SK-N-SH treated with all-trans-retinoic acid at 6 μM for 48 hours (cell line): ENCODE data around the gene TRPV4.

Source experiments
- ATAC-seq: fragments of 200-7000 bp; cut with Tn5 transposase; 3 replicates; pipeline ENCODE4 v1.9.1; 2020; ENCODE audit warnings: mild to moderate bottlenecking, moderate library complexity
- BACH2 ChIP-seq: fragments of 250-450 bp; sonication (Bioruptor Pico); IDR thresholded peaks from 2 replicates; pipeline ENCODE4 v1.9.0; 2021; ENCODE audit warnings: mild to moderate bottlenecking, borderline replicate concordance
- CREB5 ChIP-seq: fragments of 250-450 bp; sonication (Bioruptor Pico); IDR thresholded peaks from 2 replicates; pipeline ENCODE4 v1.5.1; 2020; ENCODE audit warnings: low read depth, mild to moderate bottlenecking, moderate library complexity
- CSDC2 ChIP-seq: fragments of 250-450 bp; sonication (Bioruptor Pico); IDR thresholded peaks from 2 replicates; pipeline ENCODE4 v1.5.0; 2020; ENCODE audit warnings: mild to moderate bottlenecking, moderate library complexity
- CSRNP3 ChIP-seq: fragments of 250-450 bp; sonication (Bioruptor Pico); IDR thresholded peaks from 2 replicates; pipeline ENCODE4 v1.5.1; 2021; ENCODE audit warnings: mild to moderate bottlenecking, moderate library complexity
- ESRRG ChIP-seq: fragments of 250-450 bp; sonication (Bioruptor Pico); IDR thresholded peaks from 2 replicates; pipeline ENCODE4 v1.6.1; 2021; ENCODE audit warnings: mild to moderate bottlenecking
- GLIS3 ChIP-seq: fragments of 250-450 bp; sonication (Bioruptor Pico); IDR thresholded peaks from 2 replicates; pipeline ENCODE4 v1.5.0; 2020; ENCODE audit warnings: mild to moderate bottlenecking, moderate library complexity
- ISL1 ChIP-seq: fragments of 250-450 bp; sonication (Bioruptor Pico); IDR thresholded peaks from 2 replicates; pipeline ENCODE4 v2.1.2; 2022; ENCODE audit warnings: mild to moderate bottlenecking, moderate library complexity
- OSR1 ChIP-seq: fragments of 250-450 bp; sonication (Bioruptor Pico); IDR thresholded peaks from 2 replicates; pipeline ENCODE4 v1.8.0; 2022; ENCODE audit warnings: moderate library complexity, mild to moderate bottlenecking, inconsistent platforms
- PATZ1 ChIP-seq: fragments of 250-450 bp; sonication (Bioruptor Pico); IDR thresholded peaks from 2 replicates; pipeline ENCODE4 v1.8.0; 2020; ENCODE audit warnings: mild to moderate bottlenecking, moderate library complexity, borderline replicate concordance
- POU6F1 ChIP-seq: fragments of 250-450 bp; sonication (Bioruptor Pico); IDR thresholded peaks from 2 replicates; pipeline ENCODE4 v1.8.0; 2021; ENCODE audit warnings: low read depth, mild to moderate bottlenecking, moderate library complexity, borderline replicate concordance
- SNAI2 ChIP-seq: fragments of 250-450 bp; sonication (Bioruptor Pico); IDR thresholded peaks from 2 replicates; pipeline ENCODE4 v1.5.0; 2020; ENCODE audit warnings: mild to moderate bottlenecking, moderate library complexity
- TOX ChIP-seq: fragments of 250-450 bp; sonication (Bioruptor Pico); IDR thresholded peaks from 2 replicates; pipeline ENCODE4 v1.8.0; 2021; ENCODE audit warnings: mild to moderate bottlenecking, moderate library complexity, borderline replicate concordance
- TSHZ2 ChIP-seq: fragments of 250-450 bp; sonication (Bioruptor Pico); IDR thresholded peaks from 2 replicates; pipeline ENCODE4 v1.5.0; 2020; ENCODE audit warnings: mild to moderate bottlenecking, moderate library complexity
- ZC3H10 ChIP-seq: fragments of 250-450 bp; sonication (Bioruptor Pico); IDR thresholded peaks from 2 replicates; pipeline ENCODE4 v1.5.1; 2021; ENCODE audit warnings: mild to moderate bottlenecking, moderate library complexity
- ZFP3 ChIP-seq: fragments of 250-450 bp; sonication (Bioruptor Pico); IDR thresholded peaks from 2 replicates; pipeline ENCODE4 v1.5.0; 2020; ENCODE audit warnings: mild to moderate bottlenecking, moderate library complexity
- ZFP30 ChIP-seq: fragments of 450-650 bp; formaldehyde crosslinking; IDR thresholded peaks from 2 replicates; pipeline ENCODE4 v1.5.0; 2022; ENCODE audit warnings: mild to moderate bottlenecking, moderate library complexity
- ZNF565 ChIP-seq: fragments of 450-650 bp; formaldehyde crosslinking; conservative IDR thresholded peaks from 2 replicates; pipeline ENCODE4 v1.5.0; 2020; ENCODE audit warnings: low read depth, mild to moderate bottlenecking, moderate library complexity
- ZNF70 ChIP-seq: fragments of 450-650 bp; formaldehyde crosslinking; IDR thresholded peaks from 2 replicates; pipeline ENCODE4 v1.5.0; 2020; ENCODE audit warnings: mild to moderate bottlenecking, moderate library complexity
- ZNF8 ChIP-seq: fragments of 450-650 bp; formaldehyde crosslinking; IDR thresholded peaks from 2 replicates; pipeline ENCODE4 v1.5.0; 2020; ENCODE audit warnings: mild to moderate bottlenecking, moderate library complexity

The TRPV4 gene

GRCh38 chr12:109878749-109879148 lies 45.6 kb upstream of the TRPV4 start:
- TF ChIP-seq GLIS3 (CRISPR knock-in tag) (no peak), CSRNP3 (no peak), ZFP3 (CRISPR knock-in tag) (no peak), CSDC2 (CRISPR knock-in tag) (no peak), TOX (no peak), ISL1 (CRISPR knock-in tag) (no peak), ZC3H10 (CRISPR knock-in tag) (no peak), ZNF8 (CRISPR knock-in tag) (no peak), ZNF565 (CRISPR knock-in tag) (no peak), PATZ1 (CRISPR knock-in tag) (no peak), ZNF70 (CRISPR knock-in tag) (no peak), BACH2 (no peak), OSR1 (CRISPR knock-in tag) (no peak)
- ATAC-seq, result no peak

GRCh38 chr12:109878247-109878625 lies 45.0 kb upstream of the TRPV4 start:
- ATAC-seq, result no peak
- TF ChIP-seq OSR1 (CRISPR knock-in tag) (no peak), SNAI2 (CRISPR knock-in tag) (no peak), ZNF8 (CRISPR knock-in tag) (no peak), ESRRG (CRISPR knock-in tag) (no peak), ZNF565 (CRISPR knock-in tag) (no peak), ISL1 (CRISPR knock-in tag) (no peak), ZFP30 (CRISPR knock-in tag) (no peak), POU6F1 (CRISPR knock-in tag) (no peak), ZNF70 (CRISPR knock-in tag) (no peak), PATZ1 (CRISPR knock-in tag) (no peak), ZFP3 (CRISPR knock-in tag) (no peak), CSRNP3 (no peak), CREB5 (CRISPR knock-in tag) (no peak), BACH2 (no peak), TSHZ2 (CRISPR knock-in tag) (no peak), CSDC2 (CRISPR knock-in tag) (no peak)
